SK-N-SH (cell line): Measurements from ENCODE around the gene HS3ST3A1. TPM values are rescaled to one million over a fixed set of nuclear protein-coding genes. Genes with fewer than 3 reads are reported as not detected.

Source experiments
- CTCF ChIA-PET: fragments of 300-600, 350-600 bp; formaldehyde crosslinking; extraction: SDS; loops from one replicate; lab custom pipeline; 2021; lab: Yijun Ruan, JAX
- POLR2A ChIA-PET: fragments of 350-600 bp; sonication (Branson Sonifier 250); formaldehyde crosslinking; extraction: SDS; loops from one replicate; lab custom pipeline; 2020; ENCODE audit warnings: antibody characterized with exemption, inconsistent platforms; lab: Yijun Ruan, JAX
- DNase-seq: peaks from one replicate; pipeline ENCODE4 v3.0.0; 2012
- H2AFZ ChIP-seq: fragments of 200-600 bp; sonication (generic); 2 replicates; pipeline ENCODE4 v1.8.1; 2016; ENCODE audit warnings: antibody characterized with exemption, mild to moderate bottlenecking, low read depth
- H3F3A ChIP-seq: fragments of 200-600 bp; sonication (generic); replicated peaks from 2 replicates; pipeline ENCODE3; 2016; ENCODE audit warnings: antibody characterized with exemption, mild to moderate bottlenecking; ENCODE audit not compliant: insufficient read depth
- H3K27ac ChIP-seq, 2 experiments: fragments of 200-500 bp in 1 of 2; fragments of 200-600 bp in 1 of 2; sonication (Bioruptor generic) in 1 of 2; sonication (generic), shearing (Covaris generic) in 1 of 2; 2 replicates each; pipeline versions ENCODE4 v1.5.1 to v1.6.1; 2014 to 2016; ENCODE audit warnings: low read depth in 2 of 2, inconsistent platforms in 1 of 2, low read length in 1 of 2, mild to moderate bottlenecking in 1 of 2, mixed read lengths in 1 of 2
- H3K27me3 ChIP-seq: fragments of 200-600 bp; sonication (generic), shearing (Covaris generic); 2 replicates; pipeline ENCODE4 v1.6.1; 2016; ENCODE audit warnings: mixed run types; ENCODE audit not compliant: insufficient read depth
- H3K36me3 ChIP-seq, 2 experiments: fragments of 200-500 bp in 1 of 2; fragments of 200-600 bp in 1 of 2; sonication (Bioruptor generic) in 1 of 2; sonication (generic) in 1 of 2; replicated peaks in 1 of 2; 2 replicates each; pipeline versions ENCODE3 to v1.5.1; 2014 to 2016; ENCODE audit warnings: low read length in 1 of 2, mild to moderate bottlenecking in 1 of 2; ENCODE audit not compliant: insufficient read depth in 2 of 2, control insufficient read depth in 1 of 2
- H3K4me1 ChIP-seq, 2 experiments: fragments of 200-500 bp in 1 of 2; fragments of 200-600 bp in 1 of 2; sonication (Bioruptor generic) in 1 of 2; sonication (generic), shearing (Covaris generic) in 1 of 2; 2 replicates each; pipeline versions ENCODE4 v1.5.1 to v1.6.1; 2014 to 2016; ENCODE audit warnings: low read depth in 1 of 2, low read length in 1 of 2, mixed run types in 1 of 2; ENCODE audit not compliant: insufficient read depth in 2 of 2, control insufficient read depth in 1 of 2
- H3K4me2 ChIP-seq: fragments of 200-600 bp; sonication (generic), shearing (Covaris generic); 2 replicates; pipeline ENCODE4 v1.6.1; 2017; ENCODE audit warnings: mixed run types
- H3K4me3 ChIP-seq, 2 experiments: fragments of 200-500 bp in 1 of 2; fragments of 200-600 bp in 1 of 2; sonication (Bioruptor generic) in 1 of 2; sonication (generic), shearing (Covaris generic) in 1 of 2; 2 replicates each; pipeline versions ENCODE4 v1.5.1 to v1.8.1; 2014 to 2016; ENCODE audit warnings: low read depth in 2 of 2, inconsistent platforms in 1 of 2, low read length in 1 of 2, mild to moderate bottlenecking in 1 of 2, mixed read lengths in 1 of 2, moderate library complexity in 1 of 2
- H3K79me2 ChIP-seq: fragments of 200-600 bp; sonication (generic); 2 replicates; pipeline ENCODE4 v1.8.1; 2017; ENCODE audit warnings: mild to moderate bottlenecking; ENCODE audit not compliant: insufficient read depth
- H3K9ac ChIP-seq: fragments of 200-600 bp; sonication (generic); 2 replicates; pipeline ENCODE4 v1.6.1; 2017; ENCODE audit warnings: mixed run types
- H3K9me2 ChIP-seq: fragments of 200-600 bp; sonication (generic); 2 replicates; pipeline ENCODE4 v1.6.1; 2017; ENCODE audit warnings: mixed run types
- H3K9me3 ChIP-seq: fragments of 200-600 bp; sonication (generic); 2 replicates; pipeline ENCODE4 v1.6.1; 2017; ENCODE audit warnings: mixed run types, mild to moderate bottlenecking, moderate library complexity
- H4K20me1 ChIP-seq: fragments of 200-600 bp; sonication (generic); 2 replicates; pipeline ENCODE4 v1.6.1; 2017; ENCODE audit warnings: mild to moderate bottlenecking, mixed run types; ENCODE audit not compliant: insufficient read depth
- CTCF ChIP-seq: fragments of 200-600 bp; sonication (generic); IDR thresholded peaks from 2 replicates; pipeline ENCODE4 v1.6.1; 2017; ENCODE audit warnings: antibody characterized with exemption, mild to moderate bottlenecking, moderate library complexity
- ELF1 ChIP-seq: IDR thresholded peaks from 2 replicates; pipeline ENCODE4 v1.4.0; 2012
- EP300 ChIP-seq, 2 experiments: IDR thresholded peaks; 2 replicates each; pipeline versions ENCODE4 v1.4.0 to v1.6.1; 2012; ENCODE audit warnings: borderline replicate concordance in 1 of 2, low read depth in 1 of 2, low read length in 1 of 2
- FOSL2 ChIP-seq: IDR thresholded peaks from 2 replicates; pipeline ENCODE4 v1.4.0; 2012; ENCODE audit warnings: low read depth, mild to moderate bottlenecking, moderate library complexity, borderline replicate concordance
- FOXJ3 ChIP-seq: sonication (generic); formaldehyde crosslinking; IDR thresholded peaks from 2 replicates; pipeline ENCODE4 v1.5.1; 2020; ENCODE audit warnings: mild to moderate bottlenecking, missing genetic modification reagents
- FOXM1 ChIP-seq: IDR thresholded peaks from 2 replicates; pipeline ENCODE4 v1.4.0; 2012; ENCODE audit warnings: low read depth, mild to moderate bottlenecking
- GABPA ChIP-seq: IDR thresholded peaks from 2 replicates; pipeline ENCODE4 v1.4.0; 2012; ENCODE audit warnings: low read depth, mild to moderate bottlenecking
- GATA2 ChIP-seq: sonication (generic); formaldehyde crosslinking; IDR thresholded peaks from 2 replicates; pipeline ENCODE4 v1.5.0; 2020; ENCODE audit warnings: mild to moderate bottlenecking, missing genetic modification reagents
- JUND ChIP-seq: IDR thresholded peaks from 2 replicates; pipeline ENCODE4 v1.4.0; 2012
- MAX ChIP-seq: IDR thresholded peaks from 2 replicates; pipeline ENCODE4 v1.4.0; 2012; ENCODE audit warnings: low read depth
- MXI1 ChIP-seq: IDR thresholded peaks from 2 replicates; pipeline ENCODE4 v1.6.1; 2012; ENCODE audit warnings: mild to moderate bottlenecking, low read depth, low read length, improper control_type of control experiment
- PBX3 ChIP-seq: IDR thresholded peaks from 2 replicates; pipeline ENCODE4; 2012
- RCOR1 ChIP-seq: fragments of 150-350 bp; IDR thresholded peaks from 2 replicates; pipeline ENCODE4 v1.6.1; 2017; ENCODE audit warnings: antibody characterized with exemption, low read length
- REST ChIP-seq: IDR thresholded peaks from 2 replicates; pipeline ENCODE4 v1.6.1; 2012; ENCODE audit warnings: mild to moderate bottlenecking, low read depth, low read length, moderate library complexity
- TEAD4 ChIP-seq: IDR thresholded peaks from 2 replicates; pipeline ENCODE4 v1.4.0; 2012; ENCODE audit warnings: mild to moderate bottlenecking, borderline replicate concordance; ENCODE audit not compliant: insufficient read depth
- YY1 ChIP-seq: IDR thresholded peaks from 2 replicates; pipeline ENCODE4 v1.4.0; 2012; ENCODE audit warnings: low read depth, mild to moderate bottlenecking
- WGBS: methylation state at CpG from one replicate; pipeline ENCODE4 v1.1.6; 2017; ENCODE audit warnings: low lambda C conversion rate; 5-methylcytosine and 5-hydroxymethylcytosine counted together
- polyA plus RNA-seq, 3 experiments: library from polyadenylated mRNA; depleted of rRNA; stranded (reverse); fragments of >200 nt; gene quantifications; 2 replicates each; pipeline ENCODE4 v1.2.3, GENCODE V29; 2012
- TF ChIP-seq, protein P1 (sequence below): IDR thresholded peaks from 2 replicates; pipeline ENCODE4 v1.4.0; 2012; ENCODE audit warnings: low read depth, borderline replicate concordance
- TF ChIP-seq, protein P2 (sequence below): IDR thresholded peaks from 2 replicates; pipeline ENCODE4 v1.4.0; 2012; ENCODE audit warnings: low read depth, borderline replicate concordance

Gene HS3ST3A1
- polyA plus RNA-seq, 1 of the 3 experiments (the other 2 are of a cell fraction), result 22.6 TPM

GRCh38 chr17:13583996-13584700, 17.6 kb downstream of the HS3ST3A1 start (continued):
- TF ChIP-seq FOXJ3 (CRISPR knock-in tag) (no peak), MXI1 (no peak), FOSL2 (no peak), YY1 (no peak), MAX (no peak)
- TF ChIP-seq, protein P1, sequence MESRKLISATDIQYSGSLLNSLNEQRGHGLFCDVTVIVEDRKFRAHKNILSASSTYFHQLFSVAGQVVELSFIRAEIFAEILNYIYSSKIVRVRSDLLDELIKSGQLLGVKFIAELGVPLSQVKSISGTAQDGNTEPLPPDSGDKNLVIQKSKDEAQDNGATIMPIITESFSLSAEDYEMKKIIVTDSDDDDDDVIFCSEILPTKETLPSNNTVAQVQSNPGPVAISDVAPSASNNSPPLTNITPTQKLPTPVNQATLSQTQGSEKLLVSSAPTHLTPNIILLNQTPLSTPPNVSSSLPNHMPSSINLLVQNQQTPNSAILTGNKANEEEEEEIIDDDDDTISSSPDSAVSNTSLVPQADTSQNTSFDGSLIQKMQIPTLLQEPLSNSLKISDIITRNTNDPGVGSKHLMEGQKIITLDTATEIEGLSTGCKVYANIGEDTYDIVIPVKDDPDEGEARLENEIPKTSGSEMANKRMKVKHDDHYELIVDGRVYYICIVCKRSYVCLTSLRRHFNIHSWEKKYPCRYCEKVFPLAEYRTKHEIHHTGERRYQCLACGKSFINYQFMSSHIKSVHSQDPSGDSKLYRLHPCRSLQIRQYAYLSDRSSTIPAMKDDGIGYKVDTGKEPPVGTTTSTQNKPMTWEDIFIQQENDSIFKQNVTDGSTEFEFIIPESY, result no peak

DNA sequence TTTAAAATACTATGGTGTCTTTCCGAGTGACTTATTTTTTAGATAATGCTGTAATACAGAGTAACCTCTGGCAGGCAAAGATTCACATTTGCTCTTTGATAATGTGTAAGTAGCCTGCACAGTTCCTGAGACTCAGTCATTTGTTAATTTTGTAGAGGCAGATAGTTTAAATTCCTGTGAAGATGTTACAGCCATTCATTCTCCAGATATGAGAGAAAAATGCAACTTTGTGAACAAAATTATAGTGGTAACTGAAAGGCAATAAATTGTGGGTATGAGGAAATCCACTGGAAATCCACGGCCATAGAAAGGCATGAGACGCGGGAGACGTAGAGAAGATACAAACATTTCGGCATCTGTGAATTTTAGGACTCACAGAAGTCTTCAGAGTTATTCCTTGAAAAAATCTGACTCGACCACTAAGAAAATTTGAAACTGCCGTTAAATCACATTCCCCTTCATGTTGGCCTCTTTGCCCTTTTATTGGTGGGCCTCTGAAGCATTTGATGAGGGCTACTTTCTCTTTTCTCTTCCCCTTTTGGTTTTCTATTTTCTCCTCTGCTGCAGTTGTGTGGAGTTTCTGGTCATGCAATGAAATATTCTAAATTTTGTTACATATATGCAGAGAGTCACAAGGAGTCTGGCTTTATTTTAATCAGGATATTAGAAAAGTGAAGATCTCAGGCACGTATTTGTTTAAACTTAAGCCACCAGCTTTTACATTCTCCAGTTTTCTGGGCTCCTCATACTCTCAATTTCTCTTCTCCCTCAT, 18.8 kb downstream of the HS3ST3A1 start:
- peaks cover 24% of the 10 kb centered on the region for H3F3A ChIP-seq
- no peaks in the 10 kb centered on the region for H3K9me3 ChIP-seq
- POLR2A ChIA-PET, result no interaction called here
- no peaks in the 10 kb centered on the region for H3K27me3 ChIP-seq
- DNase-seq, result no peak
- peak overlapping the region; percentile 40 to 55; a peak in 3 of 4 replicates for H3K27ac ChIP-seq
- CTCF ChIA-PET, result interaction anchor here (1.0 kb wide), 1 partner anchor 21 kb away, joined by 5 read pairs; no protein-coding TSS in a partner anchor
- peaks cover 98% of the 10 kb centered on the region for H3K79me2 ChIP-seq
- 69% methylated on average over 9 of the region's 9 CpGs for WGBS
- H2AFZ ChIP-seq, result no peak overlapping the region
- H3K4me1 ChIP-seq, result peaks cover 0 to 15% of the 10 kb centered on the region in 2 experiments; a peak in 1 of 4 replicates
- no peaks in the 10 kb centered on the region for H3K9me2 ChIP-seq
- H3K4me3 ChIP-seq, result 0 out of 4 replicates have a peak overlapping the region, but pooled peaks of 1 of the 2 experiments have one; percentile 14
- H3K36me3 ChIP-seq, result peaks cover 0 to 4% of the 10 kb centered on the region in 2 experiments
- peak overlapping the region; percentile 54 for H3K4me2 ChIP-seq
- no peaks in the 10 kb centered on the region for H4K20me1 ChIP-seq
- H3K9ac ChIP-seq, result peak overlapping the region; percentile 27; the same call in 1 of the 2 replicates
- 0 out of 2 replicates have a peak, but pooled peaks have one; percentile 16 for TF ChIP-seq FOXM1
- no peak for TF ChIP-seq CTCF
- TF ChIP-seq GABPA, result no peak
- no peak for TF ChIP-seq FOSL2
- TF ChIP-seq MAX, result no peak
- no peak for TF ChIP-seq ELF1
- TF ChIP-seq TEAD4, result no peak
- no peak for TF ChIP-seq RCOR1
- TF ChIP-seq REST, result no peak
- no peak for TF ChIP-seq GATA2
- peak in 1 of 2 experiments; percentile 49; a peak in 1 of 4 replicates for TF ChIP-seq EP300 (IDR thresholded peaks at IDR 0.05; ENCODE audit: borderline replicate concordance in 1 of 2, low read depth in 1 of 2, low read length in 1 of 2)
- peak; percentile 13; the same call in 1 of the 2 replicates for TF ChIP-seq JUND
- TF ChIP-seq, protein P2, sequence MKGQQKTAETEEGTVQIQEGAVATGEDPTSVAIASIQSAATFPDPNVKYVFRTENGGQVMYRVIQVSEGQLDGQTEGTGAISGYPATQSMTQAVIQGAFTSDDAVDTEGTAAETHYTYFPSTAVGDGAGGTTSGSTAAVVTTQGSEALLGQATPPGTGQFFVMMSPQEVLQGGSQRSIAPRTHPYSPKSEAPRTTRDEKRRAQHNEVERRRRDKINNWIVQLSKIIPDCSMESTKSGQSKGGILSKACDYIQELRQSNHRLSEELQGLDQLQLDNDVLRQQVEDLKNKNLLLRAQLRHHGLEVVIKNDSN, result no peak
- TF ChIP-seq PBX3, result peak; percentile 43
